GM10248 (cell line): Measurements from ENCODE around the gene NAIP.
"Not testable (repeated sequence)": the region's sequence is repeated elsewhere in the genome, so short reads cannot be mapped to it uniquely, and the experiment has no call there.

Experiments used
- CTCF ChIA-PET: fragments of 300-600 bp; sonication (Branson Sonifier 250); formaldehyde crosslinking; extraction: SDS; loops from one replicate; lab custom pipeline; 2021; ENCODE audit warnings: antibody characterized with exemption; lab: Yijun Ruan, JAX
- POLR2A ChIA-PET: fragments of 350-650 bp; sonication (Branson Sonifier 250); formaldehyde crosslinking; extraction: SDS; loops from one replicate; lab custom pipeline; 2020; ENCODE audit warnings: antibody characterized with exemption; lab: Yijun Ruan, JAX
- DNase-seq: peaks from one replicate; pipeline ENCODE4 v3.0.0; 2012; ENCODE audit errors: extremely low spot score
- CTCF ChIP-seq: IDR thresholded peaks from 2 replicates; pipeline ENCODE4 v1.5.1; 2012; ENCODE audit warnings: mild to moderate bottlenecking, low read depth; ENCODE audit errors: extremely low read depth, missing control alignments, control extremely low read depth

Gene NAIP

GRCh38 chr5:71013575-71013974 is 11.6 kb downstream of the NAIP start:
- ChIA-PET CTCF (no interaction called here), POLR2A (no interaction called here)
- DNase-seq, result no peak
- no peak for TF ChIP-seq CTCF

- TF ChIP-seq CTCF, result no peak
- POLR2A ChIA-PET, result no interaction called here
- DNase-seq, result no peak
Observed at GRCh38 chr5:71011194-71011792, 13.8 kb downstream of the NAIP start.

DNA sequence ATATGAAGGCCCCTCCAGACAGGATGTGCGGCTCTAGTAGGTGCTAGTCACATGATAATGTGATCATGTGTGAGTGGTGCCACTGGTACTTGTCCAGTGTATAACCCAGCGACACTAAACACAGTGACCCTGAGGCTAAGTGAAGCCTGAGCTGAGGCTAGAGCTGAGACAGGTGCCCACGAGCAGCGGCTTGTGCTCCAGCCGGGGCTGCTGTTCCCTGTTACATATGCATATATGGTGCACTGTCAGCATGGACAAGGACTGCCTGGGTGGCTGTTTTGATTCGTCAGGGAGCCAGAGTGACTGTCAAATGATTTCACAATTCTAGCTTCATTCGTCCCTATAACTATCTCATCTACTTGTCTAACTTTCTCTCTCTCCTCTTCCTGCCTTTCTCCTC is 18.2 kb downstream of the NAIP start:
- DNase-seq, CTCF ChIA-PET, POLR2A ChIA-PET: not testable (repeated sequence)

More at GRCh38 chr5:71011194-71011792, 13.8 kb downstream of the NAIP start:
- CTCF ChIA-PET, result no interaction called here

GRCh38 chr5:70984882-70985281 is 40.3 kb downstream of the NAIP start:
- CTCF ChIA-PET, POLR2A ChIA-PET, DNase-seq: not testable (repeated sequence)

- DNase-seq, CTCF ChIA-PET, POLR2A ChIA-PET: not testable (repeated sequence)
Observed at GRCh38 chr5:70967220-70967619, 57.9 kb downstream of the NAIP start.

DNA sequence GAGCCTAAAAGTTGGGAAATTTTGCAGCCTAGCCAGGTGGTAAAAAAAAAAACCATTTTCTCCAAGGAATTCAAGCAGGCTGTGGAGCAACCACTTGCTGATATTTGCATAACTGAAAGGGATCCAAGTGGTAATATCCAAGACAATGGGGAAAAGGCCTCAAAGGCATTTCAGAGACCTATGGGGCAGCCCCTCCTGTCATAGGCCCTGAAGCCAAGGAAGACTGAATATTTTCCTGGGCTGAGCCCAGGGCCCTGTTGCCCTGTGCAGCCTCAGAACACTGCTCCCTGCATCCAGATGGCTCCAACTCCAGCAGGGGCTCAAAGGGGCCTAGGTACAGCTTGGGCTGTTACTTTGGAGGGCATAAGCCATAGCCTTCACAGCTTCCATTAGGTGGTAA is 60.6 kb downstream of the NAIP start:
- CTCF ChIA-PET, POLR2A ChIA-PET, DNase-seq: not testable (repeated sequence)

GRCh38 chr5:70953068-70953467 is 72.1 kb downstream of the NAIP start:
- POLR2A ChIA-PET, DNase-seq, CTCF ChIA-PET: not testable (repeated sequence)

DNA sequence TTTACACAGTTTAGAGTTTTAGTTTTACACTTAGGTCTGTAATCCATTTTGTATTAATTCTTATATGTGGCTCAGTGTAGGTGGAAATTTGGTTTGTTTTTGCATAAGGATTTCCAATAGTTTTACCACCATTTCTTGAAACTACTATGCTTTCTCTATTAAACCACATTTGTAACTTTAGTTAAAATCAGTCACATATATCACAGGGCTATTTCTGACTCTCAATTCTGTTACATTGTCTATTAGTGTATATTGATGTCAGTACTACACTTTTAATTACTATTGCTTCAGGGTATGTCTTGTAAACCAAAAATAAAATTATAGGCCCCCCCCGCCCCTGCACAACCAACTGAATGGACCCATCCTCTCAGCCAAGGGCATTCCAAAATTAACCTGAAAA is 92.6 kb downstream of the NAIP start:
- CTCF ChIA-PET, DNase-seq, POLR2A ChIA-PET: not testable (repeated sequence)

- CTCF ChIA-PET, DNase-seq, POLR2A ChIA-PET: not testable (repeated sequence)
Observed at GRCh38 chr5:70931709-70932368, 93.3 kb downstream of the NAIP start.

- CTCF ChIA-PET, POLR2A ChIA-PET, DNase-seq: not testable (repeated sequence)
Observed at GRCh38 chr5:70925211-70925562, 100.0 kb downstream of the NAIP start.
